AG09319 (cell line): ENCODE results near the gene MAS1L.
"Not testable (repeated sequence)": the region's sequence is repeated elsewhere in the genome, so short reads cannot be mapped to it uniquely, and the experiment has no call there.

Source experiments
- DNase-seq: peaks from one replicate; pipeline ENCODE4 v3.0.0-alpha.2; 2010; ENCODE audit warnings: low read depth; ENCODE audit errors: extremely low read depth
- TF ChIP-seq, protein P1 (sequence below): IDR thresholded peaks from 2 replicates; pipeline ENCODE4 v1.5.1; 2011; ENCODE audit warnings: low read depth, mild to moderate bottlenecking, inconsistent platforms, low read length, moderate library complexity

The MAS1L gene

DNA sequence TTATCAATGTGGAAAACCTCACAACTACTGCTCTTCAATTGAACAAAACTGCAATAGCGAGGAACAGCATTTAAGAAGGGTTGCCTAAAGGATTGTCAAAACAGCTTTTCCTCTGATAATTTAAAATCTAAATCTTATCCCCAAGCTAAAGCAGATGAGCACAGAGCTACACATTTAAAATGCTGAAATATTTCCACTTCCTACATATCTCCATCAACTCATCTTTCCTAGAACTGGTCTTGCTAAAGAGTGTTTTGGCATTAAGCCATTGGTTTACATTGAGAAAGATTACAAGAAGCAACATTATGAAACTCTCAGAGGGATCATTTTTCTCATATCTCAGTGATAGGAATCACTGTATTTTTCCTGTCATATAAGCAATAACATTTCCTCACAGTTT lies 45.0 kb downstream of the MAS1L start:
- no peak for DNase-seq

DNA sequence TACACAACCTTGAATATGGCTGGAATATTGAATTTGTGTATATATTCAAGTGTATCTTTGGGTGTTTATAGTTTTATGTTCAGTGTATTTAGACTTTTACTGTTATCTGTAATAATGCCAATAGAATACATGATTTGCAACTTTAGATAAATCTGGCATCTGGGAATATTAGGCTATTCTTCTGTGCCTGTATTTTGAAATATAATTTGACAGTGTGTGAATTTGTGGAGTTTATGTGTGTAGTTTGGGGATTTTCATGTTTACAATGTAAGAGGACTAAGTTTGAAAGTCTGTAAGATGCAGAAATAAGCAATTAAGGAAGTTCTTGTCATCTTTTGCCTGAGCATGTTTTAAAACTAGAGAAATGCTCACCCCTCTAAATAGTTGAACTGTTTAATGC lies 48.8 kb downstream of the MAS1L start, which contains the start of gene OR10C1:
TSS of gene OR10C1 (plus strand) at position 301 of the 400 bp plus-strand sequence. CDS start 710 bp downstream, outside the sequence.
- DNase-seq, result no peak
- TF ChIP-seq, protein P1, sequence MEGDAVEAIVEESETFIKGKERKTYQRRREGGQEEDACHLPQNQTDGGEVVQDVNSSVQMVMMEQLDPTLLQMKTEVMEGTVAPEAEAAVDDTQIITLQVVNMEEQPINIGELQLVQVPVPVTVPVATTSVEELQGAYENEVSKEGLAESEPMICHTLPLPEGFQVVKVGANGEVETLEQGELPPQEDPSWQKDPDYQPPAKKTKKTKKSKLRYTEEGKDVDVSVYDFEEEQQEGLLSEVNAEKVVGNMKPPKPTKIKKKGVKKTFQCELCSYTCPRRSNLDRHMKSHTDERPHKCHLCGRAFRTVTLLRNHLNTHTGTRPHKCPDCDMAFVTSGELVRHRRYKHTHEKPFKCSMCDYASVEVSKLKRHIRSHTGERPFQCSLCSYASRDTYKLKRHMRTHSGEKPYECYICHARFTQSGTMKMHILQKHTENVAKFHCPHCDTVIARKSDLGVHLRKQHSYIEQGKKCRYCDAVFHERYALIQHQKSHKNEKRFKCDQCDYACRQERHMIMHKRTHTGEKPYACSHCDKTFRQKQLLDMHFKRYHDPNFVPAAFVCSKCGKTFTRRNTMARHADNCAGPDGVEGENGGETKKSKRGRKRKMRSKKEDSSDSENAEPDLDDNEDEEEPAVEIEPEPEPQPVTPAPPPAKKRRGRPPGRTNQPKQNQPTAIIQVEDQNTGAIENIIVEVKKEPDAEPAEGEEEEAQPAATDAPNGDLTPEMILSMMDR, result no peak

More for the DNA sequence above, 45.0 kb downstream of the MAS1L start:
- TF ChIP-seq, protein P1, result no peak

DNA sequence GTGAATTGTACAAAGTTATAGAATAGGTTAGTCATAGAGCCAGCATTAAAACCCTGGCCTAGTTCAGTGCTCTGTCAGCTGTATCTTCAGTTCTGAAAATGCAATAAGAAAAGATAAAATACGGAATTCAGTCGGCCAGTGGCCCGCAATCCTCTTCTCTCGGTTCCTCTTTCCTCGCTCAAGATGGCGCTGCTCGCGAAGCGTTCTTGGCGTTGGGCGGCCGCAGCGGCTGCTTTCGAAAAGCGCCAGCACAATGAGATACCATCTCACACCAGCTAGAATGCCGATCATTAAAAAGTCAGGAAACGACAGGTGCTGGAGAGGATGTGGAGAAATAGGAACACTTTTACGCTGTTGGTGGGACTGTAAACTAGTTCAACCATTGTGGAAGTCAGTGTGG lies 51.0 kb downstream of the MAS1L start:
- not testable (repeated sequence) for DNase-seq
